BLaER1 (cell line): Measurements from ENCODE around the gene NCAPD2.
A peak's percentile ranks its signal among the peaks of the same experiment; 100 is the strongest.
"Not testable (repeated sequence)": the region's sequence is repeated elsewhere in the genome, so short reads cannot be mapped to it uniquely, and the experiment has no call there.

Source experiments
- H3K27ac ChIP-seq: shearing (Covaris generic); formaldehyde crosslinking; 2 replicates; pipeline ENCODE4 v1.8.1; 2022
- H3K27me3 ChIP-seq: shearing (Covaris generic); formaldehyde crosslinking; 2 replicates; pipeline ENCODE4 v1.8.1; 2022
- H3K36me3 ChIP-seq: shearing (Covaris generic); formaldehyde crosslinking; 2 replicates; pipeline ENCODE4 v1.8.1; 2022
- H3K4me1 ChIP-seq: shearing (Covaris generic); formaldehyde crosslinking; 2 replicates; pipeline ENCODE4 v1.8.1; 2022
- H3K4me2 ChIP-seq: shearing (Covaris generic); formaldehyde crosslinking; 2 replicates; pipeline ENCODE4 v1.8.1; 2022
- H3K4me3 ChIP-seq: shearing (Covaris generic); formaldehyde crosslinking; 2 replicates; pipeline ENCODE4 v1.8.1; 2022
- H3K9ac ChIP-seq: shearing (Covaris generic); formaldehyde crosslinking; 2 replicates; pipeline ENCODE4 v1.8.1; 2022
- H3K9me3 ChIP-seq: shearing (Covaris generic); formaldehyde crosslinking; 2 replicates; pipeline ENCODE4 v1.8.1; 2022
- H4K20me1 ChIP-seq: shearing (Covaris generic); formaldehyde crosslinking; 2 replicates; pipeline ENCODE4 v1.8.1; 2022
- Cebpa-rat ChIP-seq: shearing (Covaris generic); IDR thresholded peaks from 2 replicates; pipeline ENCODE4 v1.8.1; 2022

Gene NCAPD2

DNA sequence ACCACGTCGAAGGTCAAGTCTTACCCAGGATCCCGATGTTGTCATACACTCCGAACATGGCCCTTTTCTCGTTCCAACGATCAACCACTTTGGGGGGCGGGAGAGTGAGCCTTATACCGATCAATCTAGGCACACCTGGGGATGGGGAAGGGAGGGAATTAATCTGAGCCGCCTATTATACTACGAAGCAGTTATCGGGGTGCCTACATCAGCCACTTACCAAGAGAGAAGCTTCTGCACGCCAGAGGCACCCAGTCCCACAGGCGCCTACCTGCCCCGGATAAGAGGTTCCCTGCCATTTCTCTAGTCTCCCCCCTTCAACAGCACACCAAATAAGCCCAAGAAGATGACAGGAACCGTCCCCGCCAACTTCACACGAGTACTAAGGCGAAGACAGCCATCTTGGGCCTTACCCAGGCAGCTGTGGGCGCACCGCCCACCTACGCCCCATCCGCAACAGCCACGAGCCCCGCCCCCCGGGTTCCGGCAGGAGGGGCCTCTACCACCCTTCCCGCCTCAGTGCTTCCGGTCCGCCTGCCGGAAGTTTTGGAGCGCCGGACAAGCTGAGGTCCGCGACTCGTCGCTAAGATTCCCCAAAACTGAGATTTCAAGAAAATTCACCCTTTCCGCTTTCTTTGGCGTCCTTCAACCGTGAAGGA, 935 bp upstream of the NCAPD2 start, which contains the start of gene MRPL51:
Gene MRPL51, minus strand, starts transcription at position 425 of the 659 bp plus-strand sequence. Its CDS starts 126 bp downstream, at position 299.
- Histone ChIP-seq H3K36me3 (peaks cover 52% of the 10 kb centered on the region), H4K20me1 (no peaks in the 10 kb centered on the region)

DNA sequence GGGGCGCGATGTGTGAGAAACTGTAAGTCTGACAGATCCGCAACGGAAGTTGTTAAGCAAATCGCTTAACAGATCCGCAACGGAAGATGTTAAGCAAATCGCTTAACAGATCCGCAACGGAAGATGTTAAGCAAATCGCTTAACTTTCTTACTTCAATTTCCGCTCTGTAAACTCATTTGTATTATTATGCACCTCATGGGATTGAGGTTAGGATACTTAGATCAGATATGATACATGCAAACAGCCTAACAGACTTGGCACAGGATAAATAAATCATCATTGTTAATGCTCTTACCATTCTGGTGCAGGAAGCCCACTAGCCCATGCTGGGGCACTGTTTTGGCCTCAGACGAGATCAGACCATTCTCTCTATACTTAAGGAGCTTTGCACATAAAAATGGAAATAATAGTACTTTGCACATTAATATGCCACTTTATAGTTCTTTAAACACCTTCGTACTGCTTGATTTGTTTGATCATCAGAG, 399 bp downstream of the NCAPD2 start:
- no peak for TF ChIP-seq Cebpa-rat
- Histone ChIP-seq H4K20me1 (no peaks in the 10 kb centered on the region), H3K27ac (peak overlapping the region; percentile 97), H3K4me2 (peak overlapping the region; percentile 89), H3K27me3 (no peaks in the 10 kb centered on the region), H3K36me3 (peaks cover 65% of the 10 kb centered on the region), H3K9ac (peak overlapping the region; percentile 93), H3K4me3 (peak overlapping the region; percentile 84), H3K4me1 (peaks cover 43% of the 10 kb centered on the region), H3K9me3 (no peaks in the 10 kb centered on the region)

More for the DNA sequence above, 935 bp upstream of the NCAPD2 start, which contains the start of gene MRPL51:
- peaks cover 43% of the 10 kb centered on the region for H3K4me1 ChIP-seq
- no peaks in the 10 kb centered on the region for H3K27me3 ChIP-seq
- H3K9ac ChIP-seq = peak within 1 kb of the TSS; percentile 93
- no peaks in the 10 kb centered on the region for H3K9me3 ChIP-seq
- H3K27ac ChIP-seq = peak within 1 kb of the TSS; percentile 97
- TF ChIP-seq Cebpa-rat = no peak
- H3K4me3 ChIP-seq = peak within 1 kb of the TSS; percentile 84
- H3K4me2 ChIP-seq = peak within 1 kb of the TSS; percentile 89

DNA sequence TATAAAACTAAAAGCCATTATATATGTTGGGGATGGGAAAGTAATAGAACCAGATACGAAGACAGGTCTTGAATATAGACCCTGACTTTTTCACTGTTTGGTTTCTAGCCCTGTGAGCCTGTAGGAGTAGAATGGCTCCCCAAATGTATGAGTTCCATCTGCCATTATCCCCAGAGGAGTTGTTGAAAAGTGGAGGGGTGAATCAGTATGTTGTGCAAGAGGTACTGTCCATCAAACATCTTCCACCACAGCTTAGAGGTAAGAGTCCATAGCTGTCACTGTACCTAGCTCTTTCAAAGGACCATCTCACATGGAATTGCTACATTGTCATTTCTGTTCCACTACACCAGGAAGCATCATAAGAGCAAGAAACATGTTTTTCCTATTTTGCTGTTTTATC, 1.1 kb downstream of the NCAPD2 start:
- 0 out of 2 replicates have a peak, but pooled peaks have one; percentile 13 for TF ChIP-seq Cebpa-rat
- Histone ChIP-seq H3K9ac (peak overlapping the region; percentile 93), H4K20me1 (no peaks in the 10 kb centered on the region), H3K27ac (peak overlapping the region; percentile 97), H3K9me3 (no peaks in the 10 kb centered on the region), H3K27me3 (no peaks in the 10 kb centered on the region), H3K4me2 (peak overlapping the region; percentile 89), H3K36me3 (peaks cover 70% of the 10 kb centered on the region), H3K4me3 (peak overlapping the region; percentile 84), H3K4me1 (peaks cover 43% of the 10 kb centered on the region)

DNA sequence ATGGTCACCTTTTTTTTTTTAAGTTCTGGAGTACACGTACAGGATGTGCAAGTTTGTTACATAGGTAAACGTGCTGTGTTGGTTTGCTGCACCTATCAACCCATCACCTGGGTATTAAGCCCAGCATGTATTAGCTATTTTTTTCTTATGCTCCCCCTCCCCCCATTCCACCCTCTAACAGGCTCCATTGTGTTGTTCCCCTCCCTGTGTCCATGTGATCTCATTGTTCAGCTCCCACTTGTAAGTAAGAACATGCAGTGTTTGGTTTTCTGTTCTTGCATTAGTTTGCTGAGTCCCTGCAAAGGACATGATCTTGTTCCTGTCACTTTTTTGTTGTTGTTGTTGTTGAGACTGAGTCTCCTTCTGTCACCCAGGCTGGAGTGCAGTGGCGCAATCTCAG, 3.4 kb downstream of the NCAPD2 start:
- peaks cover 70% of the 10 kb centered on the region for H3K36me3 ChIP-seq
- H3K9ac ChIP-seq, H4K20me1 ChIP-seq, H3K27me3 ChIP-seq, H3K27ac ChIP-seq, H3K9me3 ChIP-seq, H3K4me3 ChIP-seq: not testable (repeated sequence)
- H3K4me1 ChIP-seq = peaks cover 38% of the 10 kb centered on the region
- peak overlapping the region; percentile 89 for H3K4me2 ChIP-seq

DNA sequence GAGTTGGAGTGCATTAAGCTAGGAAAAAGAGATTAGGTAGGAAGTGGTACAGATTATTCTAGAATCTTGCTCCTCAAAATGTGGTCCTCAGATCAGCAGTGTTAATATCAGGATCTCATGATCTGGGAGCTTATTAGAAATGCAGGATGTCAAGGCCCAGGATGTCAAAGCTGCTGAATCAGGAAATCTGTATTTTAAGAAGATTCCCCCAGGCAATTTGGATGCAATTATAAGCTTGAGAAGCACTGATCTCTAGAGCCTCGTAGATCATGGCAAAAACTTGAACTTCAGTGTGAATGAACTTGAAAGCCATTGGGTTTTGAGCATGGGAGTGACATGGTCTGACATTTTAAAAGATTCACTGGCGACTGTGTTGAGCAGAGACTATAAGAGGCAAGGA, 6.6 kb downstream of the NCAPD2 start:
- Histone ChIP-seq H3K4me3 (no peak overlapping the region), H3K4me2 (no peak overlapping the region), H3K27me3 (no peaks in the 10 kb centered on the region), H3K27ac (no peak overlapping the region), H3K9me3 (no peaks in the 10 kb centered on the region), H3K36me3 (peaks cover 98% of the 10 kb centered on the region), H3K4me1 (peaks cover 21% of the 10 kb centered on the region), H4K20me1 (peaks cover 20% of the 10 kb centered on the region; the same call in 1 of the 2 replicates), H3K9ac (no peak overlapping the region)
- TF ChIP-seq Cebpa-rat = no peak

DNA sequence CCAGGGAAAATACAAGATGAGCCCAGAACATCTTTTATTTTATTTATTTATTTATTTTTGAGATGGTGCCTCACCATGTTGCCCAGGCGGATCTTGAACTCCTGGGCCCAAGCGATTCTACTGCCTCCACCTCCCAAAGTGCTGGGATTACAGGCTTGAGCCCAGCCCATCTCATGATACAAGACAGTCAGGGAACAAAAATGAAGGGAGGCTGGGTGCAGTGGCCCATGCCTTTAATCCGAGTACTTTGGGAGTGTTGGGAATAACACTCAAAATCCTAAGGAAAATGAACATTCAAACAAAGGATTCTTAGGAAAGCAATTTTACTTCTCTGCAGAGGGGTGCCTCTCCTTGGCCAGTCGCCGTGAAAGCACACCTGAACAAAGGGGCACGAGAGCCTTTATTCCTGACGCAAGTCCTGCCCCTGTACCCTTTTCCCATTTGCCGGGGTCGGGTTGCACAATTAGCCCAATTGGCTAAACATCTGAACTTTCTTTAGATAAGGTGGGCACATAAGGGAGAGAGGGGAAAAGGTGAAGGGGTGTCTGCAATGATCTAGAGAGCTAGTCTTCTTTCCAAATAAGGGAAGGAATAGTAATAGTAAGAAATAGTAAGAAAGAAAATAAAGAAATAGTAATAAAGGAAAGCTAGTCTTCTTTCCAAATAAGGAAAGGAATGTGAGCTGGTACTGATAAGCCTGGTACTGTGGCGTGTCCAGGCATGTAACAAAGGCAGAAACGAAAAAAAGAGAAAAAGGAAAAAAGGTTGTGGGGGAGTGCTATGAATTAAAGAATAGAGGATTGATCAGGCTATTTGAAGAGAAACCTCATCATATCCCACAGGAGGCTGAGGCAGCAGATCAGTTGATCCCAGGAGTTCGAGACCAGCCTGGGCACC, 13.4 kb downstream of the NCAPD2 start:
- Histone ChIP-seq H3K4me3 (no peak overlapping the region), H3K9ac (no peak overlapping the region), H3K9me3 (no peaks in the 10 kb centered on the region), H3K36me3 (peaks cover 98% of the 10 kb centered on the region), H3K27ac (no peak overlapping the region), H4K20me1 (peaks cover 55% of the 10 kb centered on the region), H3K4me2 (no peak overlapping the region), H3K4me1 (no peaks in the 10 kb centered on the region), H3K27me3 (no peaks in the 10 kb centered on the region)
- TF ChIP-seq Cebpa-rat = no peak

DNA sequence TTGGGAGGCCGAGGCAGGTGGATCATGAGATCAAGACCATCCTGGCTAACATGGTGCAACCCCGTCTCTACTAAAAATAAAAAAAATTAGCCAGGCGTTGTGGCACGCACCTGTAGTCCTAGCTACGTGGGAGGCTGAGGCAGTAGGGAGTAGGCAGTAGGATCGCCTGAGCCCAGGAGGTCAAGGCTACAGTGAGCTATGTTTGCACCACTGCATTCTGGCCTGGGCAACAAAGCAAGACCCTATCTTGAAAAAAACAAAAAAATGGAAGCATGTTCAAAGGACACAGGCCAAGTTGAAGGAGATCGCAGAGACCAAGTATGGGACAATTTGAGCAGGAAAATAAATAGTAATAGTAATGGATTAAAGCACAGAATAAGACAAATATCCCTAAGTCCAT, 14.2 kb downstream of the NCAPD2 start:
- no peaks in the 10 kb centered on the region for H3K4me1 ChIP-seq
- no peaks in the 10 kb centered on the region for H3K27me3 ChIP-seq
- H3K36me3 ChIP-seq = peaks cover 98% of the 10 kb centered on the region
- no peak overlapping the region for H3K4me3 ChIP-seq
- no peaks in the 10 kb centered on the region for H3K9me3 ChIP-seq
- TF ChIP-seq Cebpa-rat = no peak
- H3K4me2 ChIP-seq = no peak overlapping the region
- peaks cover 55% of the 10 kb centered on the region for H4K20me1 ChIP-seq
- H3K9ac ChIP-seq = no peak overlapping the region
- no peak overlapping the region for H3K27ac ChIP-seq

DNA sequence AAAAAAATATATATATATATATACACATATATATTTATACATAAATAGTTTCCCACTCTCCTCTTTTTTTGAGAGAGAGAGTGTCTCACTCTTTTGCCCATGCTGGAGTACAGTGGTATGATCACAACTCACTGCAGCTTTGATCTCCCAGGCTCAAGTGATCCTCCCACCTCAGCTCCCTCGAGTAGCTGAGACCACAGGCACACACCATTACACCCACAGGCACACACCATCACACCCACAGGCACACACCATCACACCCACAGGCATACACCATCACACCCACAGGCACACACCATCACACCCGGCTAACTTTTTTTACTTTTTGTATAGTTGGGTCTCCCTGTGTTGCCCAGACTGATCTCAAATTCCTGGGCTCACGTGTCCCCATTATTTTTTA, 26.3 kb downstream of the NCAPD2 start:
- H3K27ac ChIP-seq = no peak overlapping the region
- H3K4me3 ChIP-seq = no peak overlapping the region
- no peak for TF ChIP-seq Cebpa-rat
- H3K9me3 ChIP-seq = no peaks in the 10 kb centered on the region
- no peaks in the 10 kb centered on the region for H3K4me1 ChIP-seq
- H3K9ac ChIP-seq = no peak overlapping the region
- no peaks in the 10 kb centered on the region for H3K27me3 ChIP-seq
- no peaks in the 10 kb centered on the region for H4K20me1 ChIP-seq
- no peak overlapping the region for H3K4me2 ChIP-seq
- H3K36me3 ChIP-seq = peaks cover 100% of the 10 kb centered on the region

DNA sequence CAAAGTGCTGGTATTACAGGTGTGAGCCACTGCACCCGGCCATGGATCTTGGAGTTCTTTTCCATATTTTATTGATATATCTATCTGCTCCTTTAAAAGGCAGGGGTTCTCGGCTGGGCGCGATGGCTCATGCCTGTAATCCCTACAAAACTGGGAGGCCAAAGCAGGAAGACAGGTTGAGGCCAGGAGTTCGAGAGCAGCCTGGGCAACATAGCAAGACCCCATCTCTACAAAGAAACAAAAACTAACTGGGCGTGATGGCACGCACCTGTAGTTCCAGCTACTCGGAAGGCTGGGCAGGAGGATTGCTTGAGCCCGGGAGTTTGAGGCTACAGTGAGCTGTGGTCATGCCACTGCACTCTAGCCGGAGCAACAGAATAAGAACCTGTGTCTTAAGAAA, 28.3 kb downstream of the NCAPD2 start:
- TF ChIP-seq Cebpa-rat = no peak
- Histone ChIP-seq H4K20me1 (no peaks in the 10 kb centered on the region), H3K4me2 (no peak overlapping the region), H3K27ac (no peak overlapping the region), H3K4me3 (no peak overlapping the region), H3K9me3 (no peaks in the 10 kb centered on the region), H3K4me1 (no peaks in the 10 kb centered on the region), H3K27me3 (no peaks in the 10 kb centered on the region), H3K9ac (no peak overlapping the region), H3K36me3 (peaks cover 100% of the 10 kb centered on the region)

DNA sequence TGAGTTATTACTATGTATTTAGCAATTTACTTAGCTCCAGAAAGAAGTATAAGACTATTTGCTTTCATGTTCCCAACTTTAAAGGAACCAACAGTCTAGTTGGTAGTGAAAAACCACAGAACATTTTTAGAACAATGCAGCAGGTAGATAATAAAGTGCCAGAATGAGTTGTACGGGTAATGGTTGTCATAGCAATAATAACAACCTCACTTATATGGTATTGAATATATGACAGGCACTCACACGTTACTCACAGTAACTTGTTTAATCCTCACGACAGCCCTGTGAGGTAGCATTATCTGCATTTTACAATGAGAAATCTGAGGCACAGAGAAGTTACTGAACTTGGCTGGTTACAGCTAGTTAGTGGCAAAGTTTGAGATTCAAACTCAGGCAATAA, 29.8 kb downstream of the NCAPD2 start:
- Histone ChIP-seq H3K27me3 (no peaks in the 10 kb centered on the region), H4K20me1 (no peaks in the 10 kb centered on the region), H3K36me3 (peaks cover 100% of the 10 kb centered on the region), H3K4me2 (no peak overlapping the region), H3K9ac (no peak overlapping the region), H3K4me1 (no peaks in the 10 kb centered on the region), H3K27ac (no peak overlapping the region), H3K4me3 (no peak overlapping the region), H3K9me3 (no peaks in the 10 kb centered on the region)
- TF ChIP-seq Cebpa-rat = no peak
